WTC11 (cell line): ENCODE results near the gene LLGL2. TPM values are rescaled to one million over a fixed set of nuclear protein-coding genes. Genes with fewer than 3 reads are reported as not detected.

Experiments used
- ATAC-seq: fragments of 200-7000 bp; cut with Tn5 transposase; 2 replicates; pipeline ENCODE4 v1.10.0; 2021; ENCODE audit warnings: mild to moderate bottlenecking, moderate library complexity
- CTCF ChIA-PET: fragments of 300-600 bp; sonication (Branson Sonifier 250); formaldehyde crosslinking; loops from one replicate; lab custom pipeline; 2021; ENCODE audit warnings: antibody characterized with exemption; lab: Charles Lee
- POLR2A ChIA-PET: fragments of 350-600 bp; sonication (Branson Sonifier 250); formaldehyde crosslinking; loops from one replicate; lab custom pipeline; 2021; ENCODE audit warnings: antibody characterized with exemption; lab: Charles Lee
- DNase-seq: peaks from one replicate; pipeline ENCODE4 v3.0.0; 2021; ENCODE audit warnings: low spot score
- H3K27ac Mint-ChIP-seq: 2 replicates; pipeline ENCODE4 v1.8.0; 2021; ENCODE audit warnings: mixed read lengths
- H3K27me3 Mint-ChIP-seq: 2 replicates; pipeline ENCODE4 v1.8.0; 2021; ENCODE audit warnings: low read depth, mild to moderate bottlenecking, moderate library complexity, mixed read lengths
- H3K36me3 Mint-ChIP-seq: 2 replicates; pipeline ENCODE4 v1.8.0; 2021; ENCODE audit warnings: mixed read lengths
- H3K4me1 Mint-ChIP-seq: 2 replicates; pipeline ENCODE4 v1.8.0; 2022; ENCODE audit warnings: mixed read lengths
- H3K4me3 Mint-ChIP-seq: 2 replicates; pipeline ENCODE4 v1.8.0; 2021; ENCODE audit warnings: mild to moderate bottlenecking, moderate library complexity, mixed read lengths
- H3K9me3 Mint-ChIP-seq: 2 replicates; pipeline ENCODE4 v1.8.0; 2021; ENCODE audit warnings: mixed read lengths
- ATF1 ChIP-seq: sonication (generic); formaldehyde crosslinking; IDR thresholded peaks from 2 replicates; pipeline ENCODE4 v1.8.1; 2023; ENCODE audit warnings: mild to moderate bottlenecking, moderate library complexity, missing genetic modification reagents
- CBFB ChIP-seq: sonication (generic); formaldehyde crosslinking; IDR thresholded peaks from 2 replicates; pipeline ENCODE4 v1.8.1; 2022; ENCODE audit warnings: mild to moderate bottlenecking, low read depth, missing genetic modification reagents
- CREB1 ChIP-seq: sonication (generic); formaldehyde crosslinking; IDR thresholded peaks from 2 replicates; pipeline ENCODE4 v1.8.0; 2023; ENCODE audit warnings: mild to moderate bottlenecking, missing genetic modification reagents
- FOXP1 ChIP-seq: sonication (generic); formaldehyde crosslinking; IDR thresholded peaks from 2 replicates; pipeline ENCODE4 v1.8.0; 2022; ENCODE audit warnings: missing genetic modification reagents, mild to moderate bottlenecking, moderate library complexity, borderline replicate concordance
- GABPB1 ChIP-seq: sonication (generic); formaldehyde crosslinking; IDR thresholded peaks from 2 replicates; pipeline ENCODE4 v1.8.1; 2023; ENCODE audit warnings: mild to moderate bottlenecking, missing genetic modification reagents
- KAT7 ChIP-seq: sonication (generic); formaldehyde crosslinking; IDR thresholded peaks from 2 replicates; pipeline ENCODE4 v1.8.1; 2023; ENCODE audit warnings: missing genetic modification reagents, mild to moderate bottlenecking, borderline replicate concordance
- NR3C1 ChIP-seq: sonication (generic); formaldehyde crosslinking; conservative IDR thresholded peaks from 2 replicates; pipeline ENCODE4 v1.8.1; 2023; ENCODE audit warnings: low read depth, mild to moderate bottlenecking, missing genetic modification reagents
- RORB ChIP-seq: fragments of 250-450 bp; sonication (Bioruptor Pico); IDR thresholded peaks from 2 replicates; pipeline ENCODE4 v1.9.0; 2021; ENCODE audit warnings: mild to moderate bottlenecking
- SOX15 ChIP-seq: fragments of 250-450 bp; sonication (Bioruptor Pico); IDR thresholded peaks from 2 replicates; pipeline ENCODE4 v1.9.0; 2021; ENCODE audit warnings: mild to moderate bottlenecking
- SP1 ChIP-seq: sonication (generic); formaldehyde crosslinking; conservative IDR thresholded peaks from 2 replicates; pipeline ENCODE4 v1.8.1; 2022; ENCODE audit warnings: missing genetic modification reagents
- ZBTB21 ChIP-seq: sonication (generic); formaldehyde crosslinking; IDR thresholded peaks from 2 replicates; pipeline ENCODE4 v1.8.1; 2023; ENCODE audit warnings: mild to moderate bottlenecking, missing genetic modification reagents, borderline replicate concordance
- ZNF121 ChIP-seq: sonication (generic); formaldehyde crosslinking; IDR thresholded peaks from 2 replicates; pipeline ENCODE4 v1.8.0; 2023; ENCODE audit warnings: missing genetic modification reagents
- ZNF396 ChIP-seq: fragments of 250-450 bp; sonication (Bioruptor Pico); IDR thresholded peaks from 2 replicates; pipeline ENCODE4 v1.8.0; 2021; ENCODE audit warnings: mild to moderate bottlenecking, moderate library complexity, borderline replicate concordance
- total RNA-seq: library from RNA; stranded (reverse); gene quantifications from 3 replicates; pipeline ENCODE4 v1.2.3, GENCODE V29; 2021
- TF ChIP-seq, protein P1 (sequence below): fragments of 250-450 bp; sonication (Bioruptor Pico); IDR thresholded peaks from 2 replicates; pipeline ENCODE4 v2.1.2; 2022; ENCODE audit warnings: mild to moderate bottlenecking, moderate library complexity
- TF ChIP-seq, protein P2 (sequence below): sonication (generic); formaldehyde crosslinking; IDR thresholded peaks from 2 replicates; pipeline ENCODE4 v1.8.0; 2022; ENCODE audit warnings: mild to moderate bottlenecking, missing genetic modification reagents
- TF ChIP-seq, protein P3 (sequence below): sonication (generic); formaldehyde crosslinking; IDR thresholded peaks from 2 replicates; pipeline ENCODE4 v1.8.0; 2022; ENCODE audit warnings: mild to moderate bottlenecking, missing genetic modification reagents
- TF ChIP-seq, protein P4 (sequence below): sonication (generic); formaldehyde crosslinking; IDR thresholded peaks from 2 replicates; pipeline ENCODE4 v1.8.1; 2023; ENCODE audit warnings: mild to moderate bottlenecking, missing genetic modification reagents, moderate library complexity
- TF ChIP-seq, protein P5 (sequence below): sonication (generic); formaldehyde crosslinking; IDR thresholded peaks from 2 replicates; pipeline ENCODE4 v1.8.1; 2022; ENCODE audit warnings: missing genetic modification reagents, borderline replicate concordance
- TF ChIP-seq, protein P6 (sequence below): fragments of 250-450 bp; sonication (Bioruptor Pico); conservative IDR thresholded peaks from 2 replicates; pipeline ENCODE4 v1.9.0; 2021; ENCODE audit warnings: mild to moderate bottlenecking
- TF ChIP-seq, protein P7 (sequence below): fragments of 250-450 bp; sonication (Bioruptor Pico); IDR thresholded peaks from 2 replicates; pipeline ENCODE4 v1.8.0; 2021; ENCODE audit warnings: mild to moderate bottlenecking

LLGL2 gene
- total RNA-seq, 1 experiment from 2014 or later: 103 TPM

DNA sequence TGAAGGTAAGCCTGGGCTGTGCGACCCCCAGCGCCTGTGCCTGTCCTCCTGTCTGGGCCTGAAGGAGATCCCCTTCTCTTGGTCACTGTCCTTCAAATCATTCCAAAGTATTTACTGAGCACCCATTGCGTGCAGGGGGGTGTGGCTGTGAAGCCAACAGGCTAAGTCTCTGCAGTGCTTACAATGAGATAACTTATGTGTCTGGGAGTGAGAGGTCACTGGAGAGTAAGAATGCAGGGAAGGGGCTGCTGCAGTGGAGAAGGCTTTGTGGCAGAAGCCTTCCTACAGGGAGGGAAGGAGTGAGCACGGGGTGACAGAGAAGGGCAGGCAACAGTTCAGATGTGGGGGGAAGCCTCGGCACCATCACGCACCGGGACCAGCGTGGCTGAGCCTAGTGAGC lies 96.6 kb downstream of the LLGL2 start:
- TF ChIP-seq, protein P1, sequence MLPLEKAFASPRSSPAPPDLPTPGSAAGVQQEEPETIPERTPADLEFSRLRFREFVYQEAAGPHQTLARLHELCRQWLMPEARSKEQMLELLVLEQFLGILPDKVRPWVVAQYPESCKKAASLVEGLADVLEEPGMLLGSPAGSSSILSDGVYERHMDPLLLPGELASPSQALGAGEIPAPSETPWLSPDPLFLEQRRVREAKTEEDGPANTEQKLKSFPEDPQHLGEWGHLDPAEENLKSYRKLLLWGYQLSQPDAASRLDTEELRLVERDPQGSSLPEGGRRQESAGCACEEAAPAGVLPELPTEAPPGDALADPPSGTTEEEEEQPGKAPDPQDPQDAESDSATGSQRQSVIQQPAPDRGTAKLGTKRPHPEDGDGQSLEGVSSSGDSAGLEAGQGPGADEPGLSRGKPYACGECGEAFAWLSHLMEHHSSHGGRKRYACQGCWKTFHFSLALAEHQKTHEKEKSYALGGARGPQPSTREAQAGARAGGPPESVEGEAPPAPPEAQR (CRISPR knock-in tag): no peak
- TF ChIP-seq SP1 (CRISPR knock-in tag): no peak
- TF ChIP-seq, protein P2, sequence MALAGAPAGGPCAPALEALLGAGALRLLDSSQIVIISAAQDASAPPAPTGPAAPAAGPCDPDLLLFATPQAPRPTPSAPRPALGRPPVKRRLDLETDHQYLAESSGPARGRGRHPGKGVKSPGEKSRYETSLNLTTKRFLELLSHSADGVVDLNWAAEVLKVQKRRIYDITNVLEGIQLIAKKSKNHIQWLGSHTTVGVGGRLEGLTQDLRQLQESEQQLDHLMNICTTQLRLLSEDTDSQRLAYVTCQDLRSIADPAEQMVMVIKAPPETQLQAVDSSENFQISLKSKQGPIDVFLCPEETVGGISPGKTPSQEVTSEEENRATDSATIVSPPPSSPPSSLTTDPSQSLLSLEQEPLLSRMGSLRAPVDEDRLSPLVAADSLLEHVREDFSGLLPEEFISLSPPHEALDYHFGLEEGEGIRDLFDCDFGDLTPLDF (CRISPR knock-in tag): no peak
- TF ChIP-seq CREB1 (CRISPR knock-in tag): no peak
- TF ChIP-seq, protein P3, sequence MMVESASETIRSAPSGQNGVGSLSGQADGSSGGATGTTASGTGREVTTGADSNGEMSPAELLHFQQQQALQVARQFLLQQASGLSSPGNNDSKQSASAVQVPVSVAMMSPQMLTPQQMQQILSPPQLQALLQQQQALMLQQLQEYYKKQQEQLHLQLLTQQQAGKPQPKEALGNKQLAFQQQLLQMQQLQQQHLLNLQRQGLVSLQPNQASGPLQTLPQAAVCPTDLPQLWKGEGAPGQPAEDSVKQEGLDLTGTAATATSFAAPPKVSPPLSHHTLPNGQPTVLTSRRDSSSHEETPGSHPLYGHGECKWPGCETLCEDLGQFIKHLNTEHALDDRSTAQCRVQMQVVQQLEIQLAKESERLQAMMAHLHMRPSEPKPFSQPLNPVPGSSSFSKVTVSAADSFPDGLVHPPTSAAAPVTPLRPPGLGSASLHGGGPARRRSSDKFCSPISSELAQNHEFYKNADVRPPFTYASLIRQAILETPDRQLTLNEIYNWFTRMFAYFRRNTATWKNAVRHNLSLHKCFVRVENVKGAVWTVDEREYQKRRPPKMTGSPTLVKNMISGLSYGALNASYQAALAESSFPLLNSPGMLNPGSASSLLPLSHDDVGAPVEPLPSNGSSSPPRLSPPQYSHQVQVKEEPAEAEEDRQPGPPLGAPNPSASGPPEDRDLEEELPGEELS (CRISPR knock-in tag): no peak
- TF ChIP-seq ATF1 (CRISPR knock-in tag): no peak
- H3K27me3 Mint-ChIP-seq: no peaks in the 10 kb centered on the region
- H3K9me3 Mint-ChIP-seq: no peaks in the 10 kb centered on the region
- no peak overlapping the region for H3K27ac Mint-ChIP-seq
- no peak overlapping the region for H3K4me3 Mint-ChIP-seq
- no peaks in the 10 kb centered on the region for H3K36me3 Mint-ChIP-seq
- CTCF ChIA-PET: interaction anchor here (1.5 to 19.0 kb wide), 4 partner anchors 13 to 127 kb away, joined by 3 to 304 read pairs (median 37); partner anchors contain the start of gene SMIM5
- no peak for DNase-seq
- H3K4me1 Mint-ChIP-seq: no peaks in the 10 kb centered on the region
- POLR2A ChIA-PET: no interaction called here
- ATAC-seq: no peak

DNA sequence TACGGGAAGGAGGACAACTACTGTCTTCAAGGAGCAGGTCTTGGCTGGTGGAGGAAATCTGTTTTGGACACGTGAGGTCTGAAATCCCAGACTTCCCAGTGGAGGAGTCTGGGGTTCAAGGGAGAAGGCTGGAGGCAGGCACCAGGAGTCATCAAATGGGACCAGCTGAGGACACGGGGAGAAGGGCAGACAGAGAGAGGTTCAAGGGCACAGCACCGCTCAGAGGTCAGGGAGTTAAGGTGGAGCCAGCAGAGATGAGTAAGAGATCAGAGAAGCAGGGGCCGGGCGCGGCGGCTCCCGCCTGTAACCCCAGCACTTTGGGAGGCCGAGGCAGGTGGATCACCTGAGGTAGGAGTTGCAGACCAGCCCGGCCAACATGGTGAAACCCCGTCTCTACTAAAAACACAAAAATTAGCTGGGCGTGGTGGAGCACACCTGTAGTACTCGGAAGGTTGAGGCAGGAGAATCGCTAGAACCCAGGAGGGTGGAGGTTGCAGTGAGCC lies 97.3 kb downstream of the LLGL2 start:
- H3K4me3 Mint-ChIP-seq: no peak overlapping the region
- TF ChIP-seq, protein P4, sequence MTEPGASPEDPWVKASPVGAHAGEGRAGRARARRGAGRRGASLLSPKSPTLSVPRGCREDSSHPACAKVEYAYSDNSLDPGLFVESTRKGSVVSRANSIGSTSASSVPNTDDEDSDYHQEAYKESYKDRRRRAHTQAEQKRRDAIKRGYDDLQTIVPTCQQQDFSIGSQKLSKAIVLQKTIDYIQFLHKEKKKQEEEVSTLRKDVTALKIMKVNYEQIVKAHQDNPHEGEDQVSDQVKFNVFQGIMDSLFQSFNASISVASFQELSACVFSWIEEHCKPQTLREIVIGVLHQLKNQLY (CRISPR knock-in tag): no peak
- TF ChIP-seq RORB (CRISPR knock-in tag) (no peak), FOXP1 (CRISPR knock-in tag) (no peak), GABPB1 (CRISPR knock-in tag) (no peak), ZNF396 (CRISPR knock-in tag) (no peak), NR3C1 (CRISPR knock-in tag) (no peak), CBFB (CRISPR knock-in tag) (no peak)
- TF ChIP-seq, protein P5, sequence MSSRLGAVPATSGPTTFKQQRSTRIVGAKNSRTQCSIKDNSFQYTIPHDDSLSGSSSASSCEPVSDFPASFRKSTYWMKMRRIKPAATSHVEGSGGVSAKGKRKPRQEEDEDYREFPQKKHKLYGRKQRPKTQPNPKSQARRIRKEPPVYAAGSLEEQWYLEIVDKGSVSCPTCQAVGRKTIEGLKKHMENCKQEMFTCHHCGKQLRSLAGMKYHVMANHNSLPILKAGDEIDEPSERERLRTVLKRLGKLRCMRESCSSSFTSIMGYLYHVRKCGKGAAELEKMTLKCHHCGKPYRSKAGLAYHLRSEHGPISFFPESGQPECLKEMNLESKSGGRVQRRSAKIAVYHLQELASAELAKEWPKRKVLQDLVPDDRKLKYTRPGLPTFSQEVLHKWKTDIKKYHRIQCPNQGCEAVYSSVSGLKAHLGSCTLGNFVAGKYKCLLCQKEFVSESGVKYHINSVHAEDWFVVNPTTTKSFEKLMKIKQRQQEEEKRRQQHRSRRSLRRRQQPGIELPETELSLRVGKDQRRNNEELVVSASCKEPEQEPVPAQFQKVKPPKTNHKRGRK: no peak
- no peak for DNase-seq
- ChIA-PET POLR2A (interaction anchor here (0.6 kb wide), 1 partner anchor 117 kb away, joined by 4 read pairs; no protein-coding TSS in a partner anchor), CTCF (interaction anchor here (1.4 to 19.0 kb wide), 9 partner anchors 12 to 131 kb away, joined by 3 to 304 read pairs (median 32); partner anchors contain the start of gene SMIM5)
- H3K27me3 Mint-ChIP-seq: no peaks in the 10 kb centered on the region
- ATAC-seq: no peak
- no peak overlapping the region for H3K27ac Mint-ChIP-seq
- no peaks in the 10 kb centered on the region for H3K36me3 Mint-ChIP-seq
- H3K4me1 Mint-ChIP-seq: no peaks in the 10 kb centered on the region
- no peaks in the 10 kb centered on the region for H3K9me3 Mint-ChIP-seq

DNA sequence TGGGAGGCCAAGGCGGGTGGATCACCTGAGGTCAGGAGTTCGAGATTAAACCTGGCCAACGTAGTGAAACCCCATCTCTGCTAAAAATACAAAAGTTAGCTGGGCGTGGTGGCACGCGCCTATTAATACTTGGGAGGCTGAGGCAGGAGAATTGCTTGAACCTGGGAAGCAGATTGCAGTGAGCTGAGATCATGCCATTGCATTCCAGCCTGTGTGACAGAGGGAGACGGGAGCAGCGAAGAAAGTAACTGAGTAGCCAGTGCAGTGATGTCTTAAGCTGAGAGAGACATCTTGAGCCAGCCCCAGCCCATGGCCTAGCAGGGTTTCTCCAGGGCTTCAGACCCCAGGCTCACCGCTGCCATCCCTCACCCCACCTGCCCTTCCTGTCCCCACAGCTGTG lies 97.9 kb downstream of the LLGL2 start:
- no peak for ATAC-seq
- H3K4me1 Mint-ChIP-seq: no peaks in the 10 kb centered on the region
- CTCF ChIA-PET: interaction anchor here (1.4 to 19.0 kb wide), 9 partner anchors 8 to 130 kb away, joined by 3 to 304 read pairs (median 32); partner anchors contain the start of gene SMIM5
- POLR2A ChIA-PET: interaction anchor here (0.6 kb wide), 1 partner anchor 117 kb away, joined by 4 read pairs; no protein-coding TSS in a partner anchor
- no peaks in the 10 kb centered on the region for H3K36me3 Mint-ChIP-seq
- no peaks in the 10 kb centered on the region for H3K27me3 Mint-ChIP-seq
- no peak overlapping the region for H3K4me3 Mint-ChIP-seq
- no peak for DNase-seq
- H3K27ac Mint-ChIP-seq: no peak overlapping the region
- no peaks in the 10 kb centered on the region for H3K9me3 Mint-ChIP-seq
- no peak for TF ChIP-seq KAT7
- TF ChIP-seq, protein P6, sequence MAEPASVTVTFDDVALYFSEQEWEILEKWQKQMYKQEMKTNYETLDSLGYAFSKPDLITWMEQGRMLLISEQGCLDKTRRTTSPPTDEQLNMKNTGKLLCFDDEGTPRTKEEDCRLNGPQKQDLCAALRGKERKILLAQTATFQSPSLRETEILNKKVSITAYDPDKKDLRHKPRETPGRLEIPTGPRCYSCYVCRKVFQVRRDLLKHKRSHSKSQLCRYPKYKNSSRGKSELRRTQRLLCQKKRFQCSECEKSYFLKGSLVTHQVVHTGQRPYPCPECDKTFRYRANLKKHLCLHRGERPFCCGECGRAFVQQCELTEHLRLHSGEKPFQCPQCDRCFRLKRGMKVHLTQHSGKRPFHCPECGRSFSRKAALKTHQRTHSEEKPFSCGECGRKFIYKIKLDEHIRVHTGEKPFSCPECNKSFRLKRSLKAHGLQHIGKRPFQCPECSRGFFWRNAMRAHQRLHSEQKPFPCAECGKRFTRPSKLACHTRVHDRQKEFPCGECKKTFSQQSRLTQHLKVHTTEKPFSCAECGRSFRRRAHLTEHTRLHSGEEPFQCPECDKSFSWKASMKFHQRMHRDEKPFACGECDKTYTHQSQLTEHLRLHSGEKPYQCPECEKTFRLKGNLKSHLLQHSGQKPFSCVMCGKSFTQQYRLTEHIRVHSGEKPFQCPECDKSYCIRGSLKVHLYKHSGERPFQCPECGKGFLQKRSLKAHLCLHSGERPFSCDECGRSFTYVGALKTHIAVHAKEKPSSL (CRISPR knock-in tag): no peak
- TF ChIP-seq, protein P7, sequence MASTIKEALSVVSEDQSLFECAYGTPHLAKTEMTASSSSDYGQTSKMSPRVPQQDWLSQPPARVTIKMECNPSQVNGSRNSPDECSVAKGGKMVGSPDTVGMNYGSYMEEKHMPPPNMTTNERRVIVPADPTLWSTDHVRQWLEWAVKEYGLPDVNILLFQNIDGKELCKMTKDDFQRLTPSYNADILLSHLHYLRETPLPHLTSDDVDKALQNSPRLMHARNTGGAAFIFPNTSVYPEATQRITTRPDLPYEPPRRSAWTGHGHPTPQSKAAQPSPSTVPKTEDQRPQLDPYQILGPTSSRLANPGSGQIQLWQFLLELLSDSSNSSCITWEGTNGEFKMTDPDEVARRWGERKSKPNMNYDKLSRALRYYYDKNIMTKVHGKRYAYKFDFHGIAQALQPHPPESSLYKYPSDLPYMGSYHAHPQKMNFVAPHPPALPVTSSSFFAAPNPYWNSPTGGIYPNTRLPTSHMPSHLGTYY (CRISPR knock-in tag): no peak
- TF ChIP-seq ZBTB21 (CRISPR knock-in tag): no peak
- no peak for TF ChIP-seq ZNF121
- TF ChIP-seq ATF1 (CRISPR knock-in tag): no peak
- TF ChIP-seq SOX15 (CRISPR knock-in tag): no peak
- TF ChIP-seq FOXP1 (CRISPR knock-in tag): no peak
